Measurements from ENCODE around the gene A4GNT. TPM values are rescaled to one million over a fixed set of nuclear protein-coding genes. Genes with fewer than 3 reads are reported as not detected.

Gene A4GNT
- total and polyA plus RNA-seq, 2 of the 8 experiments (the other 6 are each of a cell fraction or from before 2014, with no cell fraction given) = not detected

- TF ChIP-seq JUND (IDR thresholded peaks at IDR 0.05; ENCODE audit: low read length) (no peak), ASH2L (IDR thresholded peaks at IDR 0.05; ENCODE audit: low read length) (no peak), USF2 (IDR thresholded peaks at IDR 0.05; ENCODE audit: low read length) (no peak), SIX5 (IDR thresholded peaks at IDR 0.05; ENCODE audit: low read depth, low read length) (no peak), TAF1 (IDR thresholded peaks at IDR 0.05; ENCODE audit: low read depth, low read length) (no peak)
These were observed 19.8 kb downstream of the A4GNT start (continued) for GRCh38 chr3:138112362-138112761.

Data from H1 (cell line).